ENCODE data around the gene CERS6. TPM values are rescaled to one million over a fixed set of nuclear protein-coding genes. Genes with fewer than 3 reads are reported as not detected.
"Not testable (repeated sequence)": the region's sequence is repeated elsewhere in the genome, so short reads cannot be mapped to it uniquely, and the experiment has no call there.

CERS6 gene, protein sequence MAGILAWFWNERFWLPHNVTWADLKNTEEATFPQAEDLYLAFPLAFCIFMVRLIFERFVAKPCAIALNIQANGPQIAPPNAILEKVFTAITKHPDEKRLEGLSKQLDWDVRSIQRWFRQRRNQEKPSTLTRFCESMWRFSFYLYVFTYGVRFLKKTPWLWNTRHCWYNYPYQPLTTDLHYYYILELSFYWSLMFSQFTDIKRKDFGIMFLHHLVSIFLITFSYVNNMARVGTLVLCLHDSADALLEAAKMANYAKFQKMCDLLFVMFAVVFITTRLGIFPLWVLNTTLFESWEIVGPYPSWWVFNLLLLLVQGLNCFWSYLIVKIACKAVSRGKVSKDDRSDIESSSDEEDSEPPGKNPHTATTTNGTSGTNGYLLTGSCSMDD
- polyA plus RNA-seq (2013, experiment 1 of 2) = 19.1 TPM
- 19.0 TPM for polyA plus RNA-seq (2013, experiment 2 of 2)

DNA sequence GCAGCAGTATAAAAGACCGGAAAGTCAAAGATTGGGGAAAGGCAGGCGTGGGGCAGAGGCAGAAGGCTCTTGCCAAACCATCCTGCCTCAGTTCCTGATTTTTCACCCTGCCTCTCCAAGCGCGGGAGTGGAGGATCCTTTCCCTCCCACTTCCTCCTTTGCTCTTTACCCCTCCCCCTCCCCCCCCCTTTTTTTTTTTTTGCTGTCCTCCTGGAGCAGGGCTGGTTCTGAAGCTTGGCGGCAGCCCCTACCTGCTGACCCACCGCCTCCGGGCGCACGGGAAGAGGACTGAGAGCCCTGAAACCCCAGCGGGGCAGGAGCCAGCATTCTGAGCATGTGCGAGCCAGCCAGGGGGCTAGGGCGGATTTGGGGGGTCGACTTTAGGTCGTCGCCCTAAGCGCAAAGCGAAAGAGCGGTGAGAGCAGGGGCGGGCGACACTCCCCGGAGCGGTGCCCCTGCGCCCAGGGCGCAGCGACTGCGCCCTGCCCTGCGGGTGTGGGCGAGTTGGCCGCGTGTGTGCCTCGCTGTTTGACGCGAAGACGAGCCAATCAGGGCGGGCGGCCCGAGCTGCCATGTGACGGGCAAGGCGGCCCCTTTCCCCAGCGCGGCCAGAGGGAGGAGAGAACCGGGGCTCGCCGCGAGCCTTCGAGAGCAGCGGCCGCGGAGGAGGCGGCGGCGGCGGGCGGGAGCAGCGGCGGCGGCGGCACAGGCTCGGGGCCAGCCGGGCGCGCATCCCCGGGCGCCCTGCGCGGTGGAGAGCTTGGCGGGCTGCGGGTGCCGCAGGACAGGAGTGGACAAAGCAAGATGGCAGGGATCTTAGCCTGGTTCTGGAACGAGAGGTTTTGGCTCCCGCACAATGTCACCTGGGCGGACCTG lies at the start of gene CERS6:
Gene CERS6 (plus strand): TSS at position 628 of the 876 bp plus-strand sequence. CDS start 177 bp downstream, at position 805.
- H3K9me3 ChIP-seq (ENCODE audit: insufficient read depth, low read depth, low read length) = peaks cover 4% of the 10 kb centered on the region; the same call in 1 of the 2 replicates
- H3K9ac ChIP-seq (ENCODE audit: low read depth, low read length) = peak within 1 kb of the TSS; percentile 84
- 4% methylated on average over 72 of the region's 72 CpGs for WGBS
- H3K4me3 ChIP-seq (ENCODE audit: low read length) = peak within 1 kb of the TSS; percentile 85
- H3K36me3 ChIP-seq (ENCODE audit: insufficient read depth, low read length) = no peaks in the 10 kb centered on the region
- peaks cover 15% of the 10 kb centered on the region for H3K27me3 ChIP-seq (ENCODE audit: insufficient read depth, low read length)
- H3K4me1 ChIP-seq (ENCODE audit: insufficient read depth, low read length) = peaks cover 12% of the 10 kb centered on the region; the same call in 1 of the 2 replicates
- H3K27ac ChIP-seq (ENCODE audit: low read depth, low read length) = peak within 1 kb of the TSS; percentile 72

DNA sequence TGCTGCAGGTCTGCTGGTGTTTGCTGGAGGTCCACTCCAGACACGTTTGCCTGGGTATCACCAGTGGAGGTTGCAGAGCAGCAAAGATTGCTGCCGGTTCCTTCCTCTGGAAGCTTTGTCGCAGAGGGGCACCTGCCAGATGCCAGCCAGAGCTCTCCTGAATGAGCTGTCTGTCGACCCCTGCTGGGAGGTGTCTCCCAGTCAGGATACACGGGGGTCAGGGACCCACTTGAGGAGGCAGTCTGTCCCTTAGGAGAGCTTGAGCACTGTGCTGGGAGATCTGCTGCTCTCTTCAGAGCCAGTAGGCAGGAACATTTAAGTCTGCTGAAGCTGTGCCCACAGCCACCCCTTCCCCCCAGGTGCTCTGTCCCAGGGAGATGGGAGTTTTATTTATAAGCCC lies 43.8 kb upstream of the CERS6 start:
- WGBS = 84% methylated on average over 5 of the region's 5 CpGs

DNA sequence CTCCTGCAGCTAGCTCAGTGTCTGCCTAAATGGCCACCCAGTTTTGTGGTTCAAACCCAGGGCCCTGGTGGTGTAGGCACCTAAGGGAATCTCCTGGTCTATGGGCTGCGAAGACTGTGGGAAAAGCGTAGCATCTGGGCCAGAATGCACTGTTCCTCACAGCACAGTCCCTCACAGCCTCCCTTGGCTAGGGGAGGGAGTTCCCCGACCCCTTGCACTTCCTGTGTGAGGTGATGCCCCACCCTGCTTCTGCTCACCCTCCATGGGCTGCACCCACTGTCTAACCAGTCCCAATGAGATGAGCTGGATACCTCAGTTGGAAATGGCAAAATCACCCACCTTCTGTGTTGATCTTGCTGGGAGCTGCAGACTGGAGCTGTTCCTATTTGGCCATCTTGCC lies 43.0 kb upstream of the CERS6 start:
- H3K9me3 ChIP-seq (ENCODE audit: insufficient read depth, low read depth, low read length) = peaks cover 23% of the 10 kb centered on the region
- not testable (repeated sequence) for H3K9ac ChIP-seq (ENCODE audit: low read depth, low read length); H3K36me3 ChIP-seq (ENCODE audit: insufficient read depth, low read length); H3K27ac ChIP-seq (ENCODE audit: low read depth, low read length); H3K4me3 ChIP-seq (ENCODE audit: low read length); H3K27me3 ChIP-seq (ENCODE audit: insufficient read depth, low read length); H3K4me1 ChIP-seq (ENCODE audit: insufficient read depth, low read length)
- WGBS = 95% methylated on average over 3 of the region's 3 CpGs

More for the DNA sequence above, 43.8 kb upstream of the CERS6 start:
- not testable (repeated sequence) for H3K4me1 ChIP-seq (ENCODE audit: insufficient read depth, low read length); H3K27ac ChIP-seq (ENCODE audit: low read depth, low read length); H3K9ac ChIP-seq (ENCODE audit: low read depth, low read length); H3K4me3 ChIP-seq (ENCODE audit: low read length); H3K27me3 ChIP-seq (ENCODE audit: insufficient read depth, low read length); H3K36me3 ChIP-seq (ENCODE audit: insufficient read depth, low read length)
- H3K9me3 ChIP-seq (ENCODE audit: insufficient read depth, low read depth, low read length) = peaks cover 23% of the 10 kb centered on the region

DNA sequence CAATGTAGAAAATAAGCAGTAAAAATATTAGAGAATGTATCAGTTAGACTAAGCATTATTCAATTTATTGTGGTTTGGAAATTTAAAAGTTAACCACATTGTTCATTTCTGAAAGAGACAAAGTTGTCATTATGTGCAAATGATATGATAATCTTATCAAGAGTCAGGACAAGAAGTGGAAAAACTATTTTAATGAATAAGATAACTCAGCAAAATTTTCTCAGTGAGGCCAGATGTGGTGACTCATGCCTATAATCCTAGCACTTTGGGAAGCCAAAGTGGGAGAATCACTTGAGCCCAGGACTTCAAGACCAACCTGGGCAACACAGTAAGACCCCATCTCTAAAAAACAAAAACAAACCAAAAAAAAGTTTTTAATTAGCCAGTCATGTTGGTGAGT lies 39.5 kb upstream of the CERS6 start:
- H3K27me3 ChIP-seq (ENCODE audit: insufficient read depth, low read length) = no peaks in the 10 kb centered on the region
- H3K27ac ChIP-seq (ENCODE audit: low read depth, low read length) = no peak overlapping the region
- H3K9ac ChIP-seq (ENCODE audit: low read depth, low read length) = no peak overlapping the region
- peaks cover 23% of the 10 kb centered on the region for H3K9me3 ChIP-seq (ENCODE audit: insufficient read depth, low read depth, low read length)
- H3K4me3 ChIP-seq (ENCODE audit: low read length) = no peak overlapping the region
- H3K36me3 ChIP-seq (ENCODE audit: insufficient read depth, low read length) = no peaks in the 10 kb centered on the region
- H3K4me1 ChIP-seq (ENCODE audit: insufficient read depth, low read length) = no peaks in the 10 kb centered on the region

DNA sequence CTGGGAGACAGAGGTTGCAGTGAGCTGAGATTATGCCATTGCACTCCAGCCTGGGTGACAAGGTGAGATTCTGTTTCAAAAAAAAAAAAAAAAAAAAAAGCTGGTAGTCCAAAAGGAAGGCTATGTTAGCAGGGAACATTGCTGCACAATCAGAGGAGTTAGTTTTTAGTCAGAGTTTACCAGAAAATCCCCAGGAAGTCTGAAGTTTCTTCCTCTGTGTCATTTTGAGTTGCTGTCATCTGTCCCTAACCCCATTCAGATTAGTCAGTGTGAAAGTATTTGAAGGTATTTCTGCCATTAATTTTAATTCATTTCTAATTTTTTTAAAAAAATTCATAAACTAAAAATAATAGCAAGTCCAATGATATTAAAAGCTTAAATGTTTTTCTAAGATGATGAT lies 33.5 kb upstream of the CERS6 start:
- peaks cover 14% of the 10 kb centered on the region for H3K4me1 ChIP-seq (ENCODE audit: insufficient read depth, low read length)
- H3K9me3 ChIP-seq (ENCODE audit: insufficient read depth, low read depth, low read length) = no peaks in the 10 kb centered on the region
- no peaks in the 10 kb centered on the region for H3K27me3 ChIP-seq (ENCODE audit: insufficient read depth, low read length)
- no peaks in the 10 kb centered on the region for H3K36me3 ChIP-seq (ENCODE audit: insufficient read depth, low read length)
- H3K9ac ChIP-seq (ENCODE audit: low read depth, low read length) = no peak overlapping the region
- H3K4me3 ChIP-seq (ENCODE audit: low read length) = no peak overlapping the region
- no peak overlapping the region for H3K27ac ChIP-seq (ENCODE audit: low read depth, low read length)

DNA sequence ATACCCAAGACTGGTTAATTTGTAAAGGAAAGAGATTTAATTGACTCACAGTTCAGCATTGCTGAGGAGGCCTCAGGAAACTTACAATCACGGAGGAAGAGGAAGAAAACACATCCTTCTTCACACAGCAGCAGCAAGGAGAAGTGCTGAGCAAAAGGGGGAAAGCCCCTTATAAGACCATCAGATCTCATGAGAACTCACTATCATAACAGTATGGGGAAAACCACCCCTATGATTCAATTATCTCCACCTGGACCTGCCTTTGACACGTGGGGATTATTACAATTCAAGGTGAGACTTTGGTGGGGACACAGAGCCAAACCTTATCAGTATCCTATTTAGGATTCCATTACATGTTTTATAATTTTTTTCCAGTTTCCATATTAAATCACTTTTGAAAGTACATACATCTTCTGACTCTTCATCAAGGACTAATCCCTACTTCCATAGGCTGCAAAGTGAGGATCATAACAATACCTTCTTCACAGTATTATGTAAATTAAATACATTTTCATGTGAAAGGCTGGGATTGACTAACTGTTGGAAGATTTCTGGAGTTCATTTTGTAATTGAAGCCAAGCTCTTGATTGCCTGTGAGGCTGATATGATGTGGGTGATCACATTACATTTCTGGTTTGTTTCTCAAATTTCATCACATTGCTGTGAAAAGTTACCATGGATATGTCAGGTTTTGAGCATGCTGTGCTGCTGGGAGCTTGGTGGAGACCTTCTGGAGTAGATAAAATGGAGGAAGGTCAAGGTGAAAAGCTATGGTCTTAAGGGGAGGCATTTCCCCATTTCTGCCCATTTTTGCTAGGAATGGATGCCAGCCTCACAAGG lies 31.7 kb upstream of the CERS6 start:
- H3K36me3 ChIP-seq (ENCODE audit: insufficient read depth, low read length) = no peaks in the 10 kb centered on the region
- WGBS = 46% methylated on average over 1 of the region's 2 CpGs
- no peak overlapping the region for H3K4me3 ChIP-seq (ENCODE audit: low read length)
- H3K4me1 ChIP-seq (ENCODE audit: insufficient read depth, low read length) = peaks cover 14% of the 10 kb centered on the region
- no peak overlapping the region for H3K27ac ChIP-seq (ENCODE audit: low read depth, low read length)
- no peaks in the 10 kb centered on the region for H3K27me3 ChIP-seq (ENCODE audit: insufficient read depth, low read length)
- no peak overlapping the region for H3K9ac ChIP-seq (ENCODE audit: low read depth, low read length)
- H3K9me3 ChIP-seq (ENCODE audit: insufficient read depth, low read depth, low read length) = no peaks in the 10 kb centered on the region

DNA sequence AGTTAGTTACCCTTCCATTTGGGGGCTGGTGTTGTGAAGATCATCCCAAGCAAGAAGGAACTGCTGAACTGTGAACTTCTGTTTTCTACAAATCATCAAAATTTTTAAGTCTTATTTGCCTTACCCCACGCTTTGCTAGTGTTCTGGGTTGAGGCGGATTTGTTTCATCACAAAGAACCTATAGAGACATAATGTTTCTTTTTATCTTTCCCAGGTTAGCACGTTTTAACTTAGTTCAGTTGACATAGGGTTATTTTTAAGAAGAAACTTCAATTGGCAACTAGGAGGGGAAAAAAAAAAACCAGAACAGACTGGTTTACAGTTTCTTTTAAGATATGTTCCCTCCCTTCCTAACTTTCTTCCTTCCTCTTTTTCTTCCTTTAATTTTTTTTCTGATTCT lies 31.1 kb upstream of the CERS6 start:
- Histone ChIP-seq H3K4me1 (ENCODE audit: insufficient read depth, low read length) (peaks cover 14% of the 10 kb centered on the region), H3K9me3 (ENCODE audit: insufficient read depth, low read depth, low read length) (no peaks in the 10 kb centered on the region), H3K36me3 (ENCODE audit: insufficient read depth, low read length) (no peaks in the 10 kb centered on the region), H3K27ac (ENCODE audit: low read depth, low read length) (no peak overlapping the region), H3K4me3 (ENCODE audit: low read length) (no peak overlapping the region), H3K9ac (ENCODE audit: low read depth, low read length) (no peak overlapping the region), H3K27me3 (ENCODE audit: insufficient read depth, low read length) (no peaks in the 10 kb centered on the region)
- WGBS = 89% methylated on average over 1 of the region's 3 CpGs

DNA sequence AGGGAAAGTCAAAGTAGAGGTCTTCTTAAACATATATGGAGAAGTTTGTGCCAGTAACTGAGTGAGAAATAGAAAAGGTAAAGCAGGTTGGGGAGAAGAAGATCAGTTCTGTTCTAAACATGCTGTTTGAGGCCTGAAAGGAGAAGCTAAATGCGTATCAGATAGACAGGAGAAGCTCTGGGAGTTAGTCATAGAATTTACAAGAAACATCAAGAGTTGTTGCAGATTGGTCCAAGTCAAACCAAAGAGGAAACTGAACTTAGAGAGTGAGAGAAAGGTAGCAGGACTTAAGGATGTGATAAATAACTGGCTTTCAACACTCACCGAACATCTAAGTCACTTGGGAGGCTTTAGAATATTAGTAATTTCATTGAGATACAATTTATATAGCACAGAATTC lies 29.2 kb upstream of the CERS6 start:
- 90% methylated on average over 2 of the region's 2 CpGs for WGBS
- Histone ChIP-seq H3K27ac (ENCODE audit: low read depth, low read length) (no peak overlapping the region), H3K9me3 (ENCODE audit: insufficient read depth, low read depth, low read length) (no peaks in the 10 kb centered on the region), H3K27me3 (ENCODE audit: insufficient read depth, low read length) (no peaks in the 10 kb centered on the region), H3K9ac (ENCODE audit: low read depth, low read length) (no peak overlapping the region), H3K4me1 (ENCODE audit: insufficient read depth, low read length) (peaks cover 22% of the 10 kb centered on the region), H3K36me3 (ENCODE audit: insufficient read depth, low read length) (no peaks in the 10 kb centered on the region), H3K4me3 (ENCODE audit: low read length) (no peak overlapping the region)

DNA sequence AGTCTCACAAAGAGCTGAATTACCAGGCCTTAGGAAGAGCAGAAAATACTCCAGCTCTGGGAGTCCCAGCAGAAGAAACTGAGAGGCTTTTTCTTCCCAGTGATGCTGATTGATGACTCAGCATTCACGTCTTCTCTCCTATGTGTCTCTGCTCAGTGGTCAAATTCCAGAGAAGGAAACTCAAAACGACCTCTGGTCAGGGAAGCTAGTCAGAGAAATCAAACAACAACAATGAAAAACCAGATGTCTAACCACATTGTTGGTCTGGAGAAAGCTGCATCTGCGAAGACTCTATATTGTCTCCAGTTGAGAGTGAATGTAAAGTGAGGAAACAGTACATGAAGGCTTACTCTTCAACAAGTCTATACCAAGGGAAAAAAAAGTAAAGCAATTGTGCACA lies 28.6 kb upstream of the CERS6 start:
- Histone ChIP-seq H3K9ac (ENCODE audit: low read depth, low read length) (no peak overlapping the region), H3K27ac (ENCODE audit: low read depth, low read length) (no peak overlapping the region), H3K9me3 (ENCODE audit: insufficient read depth, low read depth, low read length) (no peaks in the 10 kb centered on the region), H3K4me1 (ENCODE audit: insufficient read depth, low read length) (peaks cover 25% of the 10 kb centered on the region), H3K4me3 (ENCODE audit: low read length) (no peak overlapping the region), H3K27me3 (ENCODE audit: insufficient read depth, low read length) (no peaks in the 10 kb centered on the region), H3K36me3 (ENCODE audit: insufficient read depth, low read length) (no peaks in the 10 kb centered on the region)
- WGBS = 57% methylated on average over 3 of the region's 3 CpGs

DNA sequence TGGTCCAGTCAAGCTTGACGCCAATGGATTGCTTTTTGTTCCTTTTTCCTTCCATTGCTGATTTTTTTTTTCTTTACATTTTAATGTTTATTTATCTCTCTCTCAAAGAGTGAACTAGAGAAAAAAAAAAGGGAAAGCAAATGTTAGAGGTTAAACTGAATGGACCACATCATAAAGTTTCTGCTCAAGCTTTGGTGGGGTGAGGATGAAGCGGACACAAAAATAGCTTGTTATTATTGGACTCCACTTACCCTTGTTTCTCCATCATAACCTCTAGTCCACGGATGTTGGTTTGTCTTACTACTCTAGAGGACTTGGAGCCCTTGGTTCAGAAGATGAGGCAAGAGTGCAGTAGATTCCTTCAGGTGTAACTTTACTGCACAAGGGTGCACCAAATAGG lies 27.6 kb upstream of the CERS6 start:
- Histone ChIP-seq H3K36me3 (ENCODE audit: insufficient read depth, low read length) (no peaks in the 10 kb centered on the region), H3K9ac (ENCODE audit: low read depth, low read length) (no peak overlapping the region), H3K9me3 (ENCODE audit: insufficient read depth, low read depth, low read length) (no peaks in the 10 kb centered on the region), H3K4me3 (ENCODE audit: low read length) (no peak overlapping the region), H3K27me3 (ENCODE audit: insufficient read depth, low read length) (no peaks in the 10 kb centered on the region), H3K27ac (ENCODE audit: low read depth, low read length) (no peak overlapping the region), H3K4me1 (ENCODE audit: insufficient read depth, low read length) (peaks cover 25% of the 10 kb centered on the region)
- 82% methylated on average over 3 of the region's 3 CpGs for WGBS

DNA sequence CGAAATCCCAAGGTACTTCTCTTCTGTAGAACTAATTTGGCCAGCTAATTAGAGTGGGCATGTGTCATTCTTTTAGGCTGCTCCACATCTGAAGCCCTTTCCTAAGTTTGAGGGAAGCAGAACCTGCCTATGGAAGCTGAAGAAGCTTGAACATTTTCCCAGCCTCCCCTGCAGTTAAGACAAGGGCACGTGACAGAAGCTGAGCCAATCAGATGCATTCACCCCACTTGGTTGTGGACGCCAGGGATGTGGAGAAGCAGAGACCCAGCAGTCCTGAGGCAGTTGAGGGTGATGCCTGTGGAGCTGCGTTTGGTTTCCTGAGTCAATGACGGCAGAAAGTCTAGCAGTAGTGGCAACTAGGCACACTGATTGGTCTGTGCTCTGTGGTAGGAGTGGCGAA lies 26.1 kb upstream of the CERS6 start:
- Histone ChIP-seq H3K9ac (ENCODE audit: low read depth, low read length) (no peak overlapping the region), H3K36me3 (ENCODE audit: insufficient read depth, low read length) (no peaks in the 10 kb centered on the region), H3K4me3 (ENCODE audit: low read length) (no peak overlapping the region), H3K27me3 (ENCODE audit: insufficient read depth, low read length) (no peaks in the 10 kb centered on the region), H3K9me3 (ENCODE audit: insufficient read depth, low read depth, low read length) (no peaks in the 10 kb centered on the region), H3K27ac (ENCODE audit: low read depth, low read length) (no peak overlapping the region), H3K4me1 (ENCODE audit: insufficient read depth, low read length) (peaks cover 15% of the 10 kb centered on the region)
- WGBS = 91% methylated on average over 6 of the region's 6 CpGs

Data from HUES64 (cell line).